ENCODE results near the gene COQ4.

DNA sequence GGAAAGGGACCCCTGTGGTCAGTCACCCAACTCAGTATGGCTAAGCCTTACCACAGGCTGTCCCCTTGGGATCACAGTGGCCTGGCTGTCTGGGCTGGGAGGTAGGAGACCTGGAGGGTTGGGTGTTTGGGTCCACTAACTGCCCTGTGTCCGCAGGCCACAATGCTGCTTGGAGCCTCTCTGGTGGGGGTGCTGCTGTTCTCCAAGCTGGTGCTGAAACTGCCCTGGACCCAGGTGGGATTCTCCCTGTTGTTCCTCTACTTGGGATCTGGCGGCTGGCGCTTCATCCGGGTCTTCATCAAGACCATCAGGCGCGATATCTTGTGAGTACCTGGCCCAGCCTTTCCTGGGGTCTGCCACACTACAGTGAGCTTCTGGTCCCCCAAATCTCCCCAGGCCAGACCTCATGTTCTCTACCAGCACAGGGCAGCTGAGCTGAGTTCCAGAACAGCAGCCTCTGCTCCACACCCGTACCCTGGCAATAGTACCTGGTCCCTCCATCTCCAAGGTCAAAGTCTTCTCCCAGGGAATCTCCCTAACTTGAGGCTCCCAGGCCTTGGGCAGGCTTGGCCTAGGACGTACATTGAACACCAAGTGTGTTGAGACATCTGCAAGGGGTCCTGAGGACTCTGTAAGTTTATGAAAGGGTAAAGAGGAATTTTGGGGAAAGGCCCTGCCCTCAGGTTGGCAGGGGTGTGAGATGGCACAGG, 20.5 kb downstream of the COQ4 start:
- no peak for TF ChIP-seq CTCF (IDR thresholded peaks at IDR 0.05)
- no peak for TF ChIP-seq POLR2A (IDR thresholded peaks at IDR 0.05)
- no peak for TF ChIP-seq POLR2AphosphoS5 (IDR thresholded peaks at IDR 0.05; ENCODE audit: insufficient read depth in 1 of 2, low read depth in 1 of 2)
